H1 (cell line): ENCODE results near the gene WDR6. TPM values are rescaled to one million over a fixed set of nuclear protein-coding genes. Genes with fewer than 3 reads are reported as not detected.

Source experiments
- CTCF ChIA-PET: fragments of 300-600 bp; sonication (Branson Sonifier 250); formaldehyde crosslinking; loops from one replicate; lab custom pipeline; 2021; ENCODE audit not compliant: partially characterized antibody; lab: Charles Lee
- POLR2A ChIA-PET: fragments of 300-600 bp; sonication (Branson Sonifier 250); formaldehyde crosslinking; loops from one replicate; lab custom pipeline; 2021; ENCODE audit warnings: inconsistent platforms; ENCODE audit not compliant: partially characterized antibody; lab: Charles Lee
- DNase-seq, 2 experiments: peaks; one replicate each; pipeline versions ENCODE4 v3.0.0 to v3.0.0-alpha.2; 2010 to 2022; ENCODE audit warnings: low spot score in 2 of 2, low read depth in 1 of 2, mixed read lengths in 1 of 2
- FAIRE-seq: peaks from 2 replicates; lab custom pipeline; 2011; peaks lifted over from hg19 to GRCh38; lab: Jason Lieb, UNC
- H2AFZ ChIP-seq: 2 replicates; pipeline ENCODE4 v1.8.1; 2012; ENCODE audit warnings: low read length, inconsistent platforms
- H2AK5ac ChIP-seq: 2 replicates; pipeline ENCODE4 v1.6.1; 2013; ENCODE audit warnings: low read depth, low read length
- H2BK120ac ChIP-seq: replicated peaks from 2 replicates; pipeline ENCODE3; 2013; ENCODE audit warnings: low read depth, low read length, inconsistent platforms
- H2BK12ac ChIP-seq: 2 replicates; pipeline ENCODE4 v1.6.1; 2013; ENCODE audit warnings: low read depth, low read length
- H2BK15ac ChIP-seq: 2 replicates; pipeline ENCODE4 v1.6.1; 2013; ENCODE audit warnings: low read length
- H2BK20ac ChIP-seq: 2 replicates; pipeline ENCODE4 v1.6.1; 2013; ENCODE audit warnings: low read length
- H2BK5ac ChIP-seq: 2 replicates; pipeline ENCODE4 v1.6.1; 2013; ENCODE audit warnings: low read depth, low read length
- H3K14ac ChIP-seq: 2 replicates; pipeline ENCODE4 v1.6.1; 2013; ENCODE audit warnings: inconsistent platforms; ENCODE audit not compliant: insufficient read length
- H3K18ac ChIP-seq: 2 replicates; pipeline ENCODE4 v1.6.1; 2013; ENCODE audit warnings: low read length; ENCODE audit errors: extremely low read depth
- H3K23ac ChIP-seq: 2 replicates; pipeline ENCODE4 v1.6.1; 2013; ENCODE audit warnings: inconsistent platforms; ENCODE audit not compliant: insufficient read length
- H3K23me2 ChIP-seq: 2 replicates; pipeline ENCODE4 v1.6.1; 2013; ENCODE audit warnings: low read depth, low read length
- H3K27ac ChIP-seq: 2 replicates; pipeline ENCODE4 v1.6.1; 2011; ENCODE audit warnings: low read depth, low read length, inconsistent platforms
- H3K27me3 ChIP-seq, 4 experiments: replicated peaks in 1 of 4; 1 replicate in 1 of 4; 2 replicates in 3 of 4; pipeline versions ENCODE4 v1.6.1 to v1.8.1; 2011 to 2013; ENCODE audit warnings: low read length in 3 of 4, mild to moderate bottlenecking in 3 of 4, inconsistent platforms in 2 of 4, mixed read lengths in 2 of 4, moderate library complexity in 1 of 4; ENCODE audit not compliant: control insufficient read depth in 3 of 4, insufficient read depth in 3 of 4; ENCODE audit errors: extremely low read depth in 1 of 4
- H3K36me3 ChIP-seq, 4 experiments: 2 replicates each; pipeline versions ENCODE4 v1.6.1 to v1.8.1; 2011 to 2013; ENCODE audit warnings: mild to moderate bottlenecking in 4 of 4, low read length in 3 of 4, moderate library complexity in 2 of 4, control low read depth in 1 of 4, inconsistent platforms in 1 of 4; ENCODE audit not compliant: insufficient read depth in 4 of 4, control insufficient read depth in 2 of 4
- H3K4ac ChIP-seq: replicated peaks from 2 replicates; pipeline ENCODE3; 2013; ENCODE audit warnings: low read length, low read depth, mixed read lengths, inconsistent platforms; ENCODE audit not compliant: insufficient read length
- H3K4me1 ChIP-seq, 4 experiments: replicated peaks in 1 of 4; 1 replicate in 1 of 4; 2 replicates in 3 of 4; pipeline versions ENCODE4 v1.6.1 to v1.8.1; 2011 to 2013; ENCODE audit warnings: low read length in 3 of 4, inconsistent platforms in 2 of 4, mixed read lengths in 1 of 4; ENCODE audit not compliant: insufficient read depth in 4 of 4, control insufficient read depth in 3 of 4
- H3K4me2 ChIP-seq, 2 experiments: 2 replicates each; pipeline versions ENCODE4 v1.6.1 to v1.8.1; 2011 to 2013; ENCODE audit warnings: low read depth in 2 of 2, low read length in 2 of 2, control low read depth in 1 of 2, inconsistent platforms in 1 of 2, mild to moderate bottlenecking in 1 of 2; ENCODE audit not compliant: insufficient read depth in 1 of 2
- H3K4me3 ChIP-seq, 4 experiments: fragments of 200-600, 300-600 bp in 1 of 4; sonication (generic), shearing (Covaris generic), sonication (Bioruptor Twin) in 1 of 4; 2 replicates each; pipeline versions ENCODE4 v1.5.1 to v1.8.1; 2011 to 2016; ENCODE audit warnings: low read length in 4 of 4, low read depth in 3 of 4, control low read depth in 2 of 4, inconsistent platforms in 2 of 4, mild to moderate bottlenecking in 2 of 4, mixed read lengths in 1 of 4, moderate library complexity in 1 of 4; ENCODE audit not compliant: insufficient read depth in 2 of 4; ENCODE audit errors: extremely low read depth in 1 of 4
- H3K56ac ChIP-seq: replicated peaks from 2 replicates; pipeline ENCODE3; 2013; ENCODE audit warnings: low read depth, mild to moderate bottlenecking, mixed read lengths, low read length, inconsistent platforms; ENCODE audit not compliant: insufficient read length
- H3K79me1 ChIP-seq: 2 replicates; pipeline ENCODE4 v1.6.1; 2013; ENCODE audit warnings: low read depth, low read length, control low read depth
- H3K79me2 ChIP-seq, 2 experiments: 2 replicates each; pipeline versions ENCODE4 v1.6.1 to v1.8.1; 2012 to 2013; ENCODE audit warnings: low read length in 2 of 2, mild to moderate bottlenecking in 2 of 2, inconsistent platforms in 1 of 2; ENCODE audit not compliant: insufficient read depth in 2 of 2, control insufficient read depth in 1 of 2
- H3K9ac ChIP-seq, 4 experiments: replicated peaks in 1 of 4; 1 replicate in 1 of 4; 2 replicates in 3 of 4; pipeline versions ENCODE4 v1.6.1 to v1.8.1; 2011 to 2013; ENCODE audit warnings: low read depth in 3 of 4, low read length in 3 of 4, control low read depth in 2 of 4, mild to moderate bottlenecking in 2 of 4, moderate library complexity in 2 of 4, inconsistent platforms in 1 of 4; ENCODE audit errors: extremely low read depth in 1 of 4
- H3K9me3 ChIP-seq, 2 experiments: 2 replicates each; pipeline versions ENCODE4 v1.6.1 to v1.8.1; 2012 to 2013; ENCODE audit warnings: mild to moderate bottlenecking in 2 of 2, moderate library complexity in 2 of 2, control low read depth in 1 of 2, inconsistent platforms in 1 of 2, low read depth in 1 of 2, low read length in 1 of 2, mixed read lengths in 1 of 2; ENCODE audit not compliant: insufficient read depth in 2 of 2
- H4K20me1 ChIP-seq, 2 experiments: replicated peaks in 1 of 2; 2 replicates each; pipeline versions ENCODE3 to v1.8.1; 2011 to 2013; ENCODE audit warnings: inconsistent platforms in 2 of 2, low read length in 2 of 2, mild to moderate bottlenecking in 1 of 2; ENCODE audit not compliant: insufficient read depth in 2 of 2, control insufficient read depth in 1 of 2
- H4K5ac ChIP-seq: 2 replicates; pipeline ENCODE4 v1.6.1; 2013; ENCODE audit warnings: low read length, low read depth, mixed read lengths, inconsistent platforms; ENCODE audit not compliant: insufficient read length
- H4K8ac ChIP-seq: 2 replicates; pipeline ENCODE4 v1.8.0; 2013; ENCODE audit warnings: mild to moderate bottlenecking, moderate library complexity, low read length, inconsistent platforms; ENCODE audit not compliant: insufficient read depth; ENCODE audit errors: extremely low read depth
- H4K91ac ChIP-seq: replicated peaks from 2 replicates; pipeline ENCODE3; 2013; ENCODE audit warnings: low read length, mixed read lengths, inconsistent platforms; ENCODE audit not compliant: insufficient read length
- POLR2A ChIP-seq, 2 experiments: IDR thresholded peaks; 1 replicate in 1 of 2; 2 replicates in 1 of 2; pipeline ENCODE4 v1.6.1; 2011; ENCODE audit warnings: low read depth in 2 of 2, low read length in 2 of 2, mild to moderate bottlenecking in 2 of 2; ENCODE audit errors: control extremely low read depth in 1 of 2
- RBBP5 ChIP-seq: IDR thresholded peaks from 2 replicates; pipeline ENCODE4 v1.7.1; 2012; ENCODE audit warnings: low read depth, mild to moderate bottlenecking, inconsistent platforms, low read length, moderate library complexity, borderline replicate concordance
- SP1 ChIP-seq: IDR thresholded peaks from 2 replicates; pipeline ENCODE4 v1.6.1; 2011; ENCODE audit warnings: low read depth, low read length
- WGBS, 2 experiments: shearing (Covaris generic) in 1 of 2; methylation state at CpG; one replicate each; pipeline versions ENCODE4 v1.1.6 to v1.1.7; 2013 to 2015; ENCODE audit warnings: low lambda C conversion rate in 2 of 2, mixed read lengths in 2 of 2, inconsistent platforms in 1 of 2, low coverage in 1 of 2, missing lambda C conversion rate in 1 of 2; ENCODE audit not compliant: insufficient replicate concordance in 2 of 2, insufficient coverage in 1 of 2, insufficient read length in 1 of 2; ENCODE audit errors: extremely low coverage in 1 of 2, missing lambda C conversion rate in 1 of 2; 5-methylcytosine and 5-hydroxymethylcytosine counted together
- polyA plus RNA-seq, 7 experiments: library from polyadenylated mRNA; depleted of rRNA in 3 of 7; stranded (reverse) in 5 of 7; unstranded in 2 of 7; fragments of >200 nt in 5 of 7; fragments of 200-250 nt in 2 of 7; gene quantifications; 1 replicate in 5 of 7; 2 replicates in 1 of 7; 4 replicates in 1 of 7; pipeline versions ENCODE4 v1.2.1 to v1.2.3, GENCODE V29; 2011 to 2013; ENCODE audit warnings: missing spikeins in 2 of 7, mixed read lengths in 2 of 7
- total RNA-seq: library from RNA; stranded (reverse); fragmentation: NEBNext Ultra II Directional; extraction: Animal tissue kit (Norgen Biotek cat#: 25700); gene quantifications from 2 replicates; pipeline ENCODE4 v1.2.1, GENCODE V29; 2021

WDR6 gene
- total and polyA plus RNA-seq, 2 of the 8 experiments (the other 6 are each of a cell fraction or from before 2014, with no cell fraction given), result 180 to 257 TPM

DNA sequence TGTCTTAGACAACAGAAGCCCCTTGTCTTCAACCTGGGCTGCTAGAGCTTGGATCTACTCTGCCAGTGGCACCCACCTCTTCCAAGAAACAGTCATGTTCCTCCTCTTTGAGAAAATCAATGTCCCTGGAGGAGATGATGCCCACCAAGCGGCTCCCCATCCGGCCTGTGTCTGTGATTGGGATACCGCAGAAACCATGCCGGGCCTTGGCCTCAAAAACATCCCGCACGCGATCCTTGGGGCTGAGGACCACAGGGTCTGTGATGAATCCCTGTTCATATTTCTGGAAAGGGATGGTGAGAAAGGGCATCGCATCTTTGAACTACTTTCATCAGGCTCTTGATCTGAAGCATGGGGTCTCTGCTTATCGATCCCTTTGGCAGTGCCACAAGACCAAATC is 20.4 kb downstream of the WDR6 start:
- Histone ChIP-seq H3K4me3 (peak overlapping the region in 1 of 4 experiments; percentile 76; a peak in 2 of 8 replicates), H4K20me1 (peaks cover 10 to 22% of the 10 kb centered on the region in 2 experiments), H3K4ac (no peak overlapping the region), H2AFZ (no peak overlapping the region), H4K5ac (no peak overlapping the region), H3K23me2 (peaks cover 10% of the 10 kb centered on the region), H3K79me1 (peaks cover 6% of the 10 kb centered on the region), H3K14ac (no peak overlapping the region), H3K4me1 (peaks cover 0 to 14% (median 9%) of the 10 kb centered on the region in 4 experiments; a peak in 6 of 7 replicates), H2BK15ac (no peak overlapping the region), H3K36me3 (peaks cover 48 to 69% (median 60%) of the 10 kb centered on the region in 4 experiments), H3K4me2 (peak overlapping the region in 1 of 2 experiments; percentile 88; a peak in 1 of 4 replicates), H4K8ac (no peak overlapping the region), H3K9ac (no peak overlapping the region), H2BK20ac (no peak overlapping the region), H3K27me3 (no peaks in the 10 kb centered on the region; a peak in 1 of 7 replicates), H2BK12ac (no peak overlapping the region), H2BK120ac (no peak overlapping the region), H3K9me3 (no peaks in the 10 kb centered on the region), H2AK5ac (no peak overlapping the region), H3K27ac (no peak overlapping the region), H3K79me2 (peaks cover 4 to 22% of the 10 kb centered on the region in 2 experiments; a peak in 3 of 4 replicates), H4K91ac (no peak overlapping the region), H2BK5ac (no peak overlapping the region), H3K23ac (no peak overlapping the region), H3K56ac (no peak overlapping the region), H3K18ac (no peak overlapping the region)
- no peak for DNase-seq
- CTCF ChIA-PET, result interaction anchor here (1.3 to 24.3 kb wide), 2 partner anchors 14 to 37 kb away, joined by 5 to 467 read pairs; partner anchors contain the start of gene P4HTM
- 95% methylated on average over 9 of the region's 9 CpGs; no CpG with 5 or more reads in 1 of the 2 experiments for WGBS, 2 experiments
- POLR2A ChIA-PET, result interaction anchor here (1.4 to 33.9 kb wide), 6 partner anchors 13 to 78 kb away, joined by 4 to 1518 read pairs (median 36); partner anchors contain the start of genes DALRD3, P4HTM, QARS1 and QRICH1
- TF ChIP-seq SP1 (no peak), POLR2A (IDR thresholded peaks at IDR 0.05; ENCODE audit: control extremely low read depth in 1 of 2, low read depth in 2 of 2, low read length in 2 of 2) (peak in 1 of 2 experiments; percentile 49; a peak in 1 of 3 replicates), RBBP5 (no peak)
- FAIRE-seq, result no peak
